ENCODE results near the gene ZNF524.

ZNF524 gene

GRCh38 chr19:55635334-55635717 lies 35.2 kb downstream of the ZNF524 start:
- H3K4me3 ChIP-seq (ENCODE audit: low read length) = peak overlapping the region; percentile 92
- H3K9me3 ChIP-seq (ENCODE audit: insufficient read depth, low read length) = no peaks in the 10 kb centered on the region
- peak overlapping the region; percentile 98 for H3K9ac ChIP-seq (ENCODE audit: low read length)
- H2AFZ ChIP-seq (ENCODE audit: low read depth, low read length) = no peak overlapping the region
- peak overlapping the region; percentile 88 for H3K4me2 ChIP-seq (ENCODE audit: low read length)
- H3K27me3 ChIP-seq (ENCODE audit: low read depth, low read length) = no peaks in the 10 kb centered on the region
- TF ChIP-seq CTCF (IDR thresholded peaks at IDR 0.05; ENCODE audit: low read depth, low read length) (no peak), EZH2phosphoT487 (IDR thresholded peaks at IDR 0.05; ENCODE audit: low read depth) (no peak)
- H3K79me2 ChIP-seq (ENCODE audit: low read length) = peaks cover 57% of the 10 kb centered on the region
- H3K4me1 ChIP-seq (ENCODE audit: low read length) = peaks cover 28% of the 10 kb centered on the region
- H4K20me1 ChIP-seq (ENCODE audit: insufficient read depth, low read length) = no peaks in the 10 kb centered on the region
- peak overlapping the region; percentile 62 for H3K27ac ChIP-seq (ENCODE audit: low read length)
- peaks cover 3% of the 10 kb centered on the region for H3K36me3 ChIP-seq (replicated peaks; ENCODE audit: low read depth, low read length)

- Histone ChIP-seq H4K20me1 (ENCODE audit: insufficient read depth, low read length) (no peaks in the 10 kb centered on the region), H3K4me2 (ENCODE audit: low read length) (peak overlapping the region; percentile 88), H3K9ac (ENCODE audit: low read length) (peak overlapping the region; percentile 98), H3K9me3 (ENCODE audit: insufficient read depth, low read length) (no peaks in the 10 kb centered on the region), H2AFZ (ENCODE audit: low read depth, low read length) (no peak overlapping the region), H3K27me3 (ENCODE audit: low read depth, low read length) (no peaks in the 10 kb centered on the region), H3K79me2 (ENCODE audit: low read length) (peaks cover 60% of the 10 kb centered on the region), H3K4me1 (ENCODE audit: low read length) (peaks cover 31% of the 10 kb centered on the region), H3K36me3 (replicated peaks; ENCODE audit: low read depth, low read length) (peaks cover 3% of the 10 kb centered on the region), H3K4me3 (ENCODE audit: low read length) (peak overlapping the region; percentile 92), H3K27ac (ENCODE audit: low read length) (peak overlapping the region; percentile 62; the same call in 1 of the 2 replicates)
- no peak for TF ChIP-seq EZH2phosphoT487 (IDR thresholded peaks at IDR 0.05; ENCODE audit: low read depth)
- no peak for TF ChIP-seq CTCF (IDR thresholded peaks at IDR 0.05; ENCODE audit: low read depth, low read length)
Observed at GRCh38 chr19:55635856-55636440, 35.9 kb downstream of the ZNF524 start.

- H3K4me2 ChIP-seq (ENCODE audit: low read length) = peak overlapping the region; percentile 88
- H3K36me3 ChIP-seq (replicated peaks; ENCODE audit: low read depth, low read length) = peaks cover 3% of the 10 kb centered on the region
- H3K4me1 ChIP-seq (ENCODE audit: low read length) = peaks cover 31% of the 10 kb centered on the region
- no peak overlapping the region for H2AFZ ChIP-seq (ENCODE audit: low read depth, low read length)
- no peaks in the 10 kb centered on the region for H3K27me3 ChIP-seq (ENCODE audit: low read depth, low read length)
- H4K20me1 ChIP-seq (ENCODE audit: insufficient read depth, low read length) = no peaks in the 10 kb centered on the region
- no peak for TF ChIP-seq CTCF (IDR thresholded peaks at IDR 0.05; ENCODE audit: low read depth, low read length)
- no peak for TF ChIP-seq EZH2phosphoT487 (IDR thresholded peaks at IDR 0.05; ENCODE audit: low read depth)
- H3K4me3 ChIP-seq (ENCODE audit: low read length) = peak overlapping the region; percentile 92; the same call in 1 of the 2 replicates
- no peak overlapping the region for H3K27ac ChIP-seq (ENCODE audit: low read length)
- H3K79me2 ChIP-seq (ENCODE audit: low read length) = peaks cover 66% of the 10 kb centered on the region
- H3K9me3 ChIP-seq (ENCODE audit: insufficient read depth, low read length) = no peaks in the 10 kb centered on the region
- no peak overlapping the region for H3K9ac ChIP-seq (ENCODE audit: low read length)
Observed at GRCh38 chr19:55636723-55637122, 36.6 kb downstream of the ZNF524 start.

GRCh38 chr19:55637534-55637933 lies 37.4 kb downstream of the ZNF524 start:
- Histone ChIP-seq H3K4me3 (ENCODE audit: low read length) (no peak overlapping the region), H3K36me3 (replicated peaks; ENCODE audit: low read depth, low read length) (peaks cover 3% of the 10 kb centered on the region), H2AFZ (ENCODE audit: low read depth, low read length) (no peak overlapping the region), H3K27me3 (ENCODE audit: low read depth, low read length) (no peaks in the 10 kb centered on the region), H3K4me1 (ENCODE audit: low read length) (peaks cover 26% of the 10 kb centered on the region), H3K4me2 (ENCODE audit: low read length) (no peak overlapping the region), H4K20me1 (ENCODE audit: insufficient read depth, low read length) (no peaks in the 10 kb centered on the region), H3K9ac (ENCODE audit: low read length) (no peak overlapping the region), H3K27ac (ENCODE audit: low read length) (no peak overlapping the region), H3K79me2 (ENCODE audit: low read length) (peaks cover 74% of the 10 kb centered on the region), H3K9me3 (ENCODE audit: insufficient read depth, low read length) (no peaks in the 10 kb centered on the region)
- no peak for TF ChIP-seq CTCF (IDR thresholded peaks at IDR 0.05; ENCODE audit: low read depth, low read length)
- no peak for TF ChIP-seq EZH2phosphoT487 (IDR thresholded peaks at IDR 0.05; ENCODE audit: low read depth)

Data from OCI-LY3 (cell line).